GM19452 (cell line): ENCODE data around the gene ANKRD22.
"Not testable (repeated sequence)": the region's sequence is repeated elsewhere in the genome, so short reads cannot be mapped to it uniquely, and the experiment has no call there.

Experiments used
- ATAC-seq: cut with Tn5 transposase; IDR thresholded peaks from one replicate; pipeline ENCODE4 v1.9.1; 2021; ENCODE audit not compliant: unreplicated experiment

Gene ANKRD22

GRCh38 chr10:88851706-88852105 lies at the start of gene ANKRD22:
TSS of gene ANKRD22 (minus strand) at chr10:88851844. CDS start at chr10:88851607, 237 bp downstream.
- no peak for ATAC-seq

GRCh38 chr10:88899886-88900285 lies 48.2 kb upstream of the ANKRD22 start:
- ATAC-seq: no peak

- ATAC-seq: no peak
Observed at GRCh38 chr10:88898727-88899126, 47.1 kb upstream of the ANKRD22 start.

- ATAC-seq: no peak
Observed at GRCh38 chr10:88896994-88897853, 45.6 kb upstream of the ANKRD22 start.

- ATAC-seq: no peak
Observed at GRCh38 chr10:88896372-88896993, 44.8 kb upstream of the ANKRD22 start.

- ATAC-seq: no peak
Observed at GRCh38 chr10:88895250-88895649, 43.6 kb upstream of the ANKRD22 start.

GRCh38 chr10:88893611-88894010 lies 42.0 kb upstream of the ANKRD22 start:
- ATAC-seq: no peak

- no peak for ATAC-seq
Observed at GRCh38 chr10:88892222-88892967, 40.8 kb upstream of the ANKRD22 start.

GRCh38 chr10:88890681-88891381 lies 39.2 kb upstream of the ANKRD22 start:
- no peak for ATAC-seq

- peak; percentile 55 for ATAC-seq
Observed at GRCh38 chr10:88889559-88890337, 38.1 kb upstream of the ANKRD22 start.

- ATAC-seq: no peak
Observed at GRCh38 chr10:88888810-88889445, 37.3 kb upstream of the ANKRD22 start.

GRCh38 chr10:88886557-88886956 lies 34.9 kb upstream of the ANKRD22 start:
- ATAC-seq: no peak

- no peak for ATAC-seq
Observed at GRCh38 chr10:88883448-88883809, 31.8 kb upstream of the ANKRD22 start.

GRCh38 chr10:88882646-88883447 lies 31.2 kb upstream of the ANKRD22 start:
- not testable (repeated sequence) for ATAC-seq

- ATAC-seq: no peak
Observed at GRCh38 chr10:88881922-88882645, 30.4 kb upstream of the ANKRD22 start.

GRCh38 chr10:88881320-88881719 lies 29.7 kb upstream of the ANKRD22 start:
- no peak for ATAC-seq

GRCh38 chr10:88880282-88881076 lies 28.8 kb upstream of the ANKRD22 start:
- peak; percentile 76 for ATAC-seq
